HTERT RPE-1 (cell line): Measurements from ENCODE around the gene TRIM9.

Experiments used
- in situ Hi-C: fragments of 300-500 bp; cut with MboI; formaldehyde crosslinking; loops from 4 replicates; pipeline ENCODE4 v1.14.3; 2020; ENCODE audit warnings: low sequenced_read_pairs

TRIM9 gene

DNA sequence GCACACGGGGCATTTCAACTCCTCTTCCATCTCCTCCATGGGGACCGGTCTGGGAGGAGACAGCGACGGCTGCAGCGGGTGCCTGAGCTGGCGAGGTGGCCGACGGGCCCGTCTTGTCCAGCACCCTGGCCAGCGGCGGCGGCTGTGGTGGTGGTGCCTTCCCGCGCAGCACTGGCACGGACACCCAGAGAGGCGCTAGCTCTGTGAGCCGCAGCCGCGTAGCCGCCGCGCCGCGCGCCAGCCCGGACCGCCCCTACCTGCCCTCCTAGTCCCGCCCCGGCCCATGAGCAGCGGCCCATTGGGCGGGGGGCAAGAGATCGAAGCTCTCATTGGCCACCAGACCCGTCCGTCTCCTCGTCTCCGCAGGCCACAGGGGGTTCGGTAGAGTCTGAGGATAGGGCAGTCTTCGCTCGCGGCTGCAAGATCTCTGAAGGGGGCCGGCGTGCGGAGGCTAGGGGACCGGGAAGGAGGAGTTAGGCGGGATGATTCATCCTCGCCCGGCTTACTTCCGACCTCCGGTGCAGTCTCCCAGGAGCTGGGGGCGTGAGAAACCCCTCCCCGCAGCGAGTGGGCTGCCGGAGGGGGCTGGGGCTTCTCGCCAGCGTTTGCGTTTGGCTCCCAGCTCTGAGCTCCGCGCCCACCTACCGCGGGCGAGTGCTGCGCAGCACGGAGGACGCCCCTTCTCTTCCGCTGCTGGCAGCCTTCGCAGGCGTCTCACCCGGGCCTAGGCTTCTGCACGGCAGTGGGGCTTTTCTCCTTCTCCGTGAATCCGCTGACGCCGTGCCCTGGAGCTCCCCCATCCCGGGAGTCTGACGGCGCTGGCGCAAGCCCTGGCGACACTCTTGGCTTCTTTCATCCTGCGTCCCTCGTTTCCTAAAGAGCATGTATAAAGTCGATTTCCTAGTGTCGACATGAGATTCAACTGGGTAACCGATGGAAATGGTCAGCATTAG is at the start of gene TRIM9:
Gene TRIM9, minus strand, starts transcription at position 205 of the 953 bp plus-strand sequence. Its CDS starts 166 bp downstream, at position 39.
- in situ Hi-C loops = no loop called here

DNA sequence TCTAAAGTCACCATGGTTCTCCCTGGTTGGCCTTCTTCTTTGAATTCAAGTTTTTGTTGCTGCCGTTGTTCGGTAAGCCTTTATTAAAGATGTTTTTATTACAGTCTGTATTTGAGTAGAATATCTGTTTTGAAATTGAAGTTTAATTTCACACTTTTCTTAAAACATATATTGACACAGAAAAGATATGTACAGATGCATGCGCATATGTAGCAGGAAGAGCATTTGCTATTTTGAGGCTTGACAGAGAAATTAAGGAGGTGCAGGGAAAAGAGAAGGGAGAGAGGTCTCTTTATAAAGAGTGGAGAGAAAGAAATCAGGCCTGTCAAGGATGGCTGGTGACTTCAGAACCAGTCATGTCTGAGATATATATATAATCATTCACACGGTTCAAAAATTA is 46.0 kb upstream of the TRIM9 start:
- in situ Hi-C loops = no loop called here

DNA sequence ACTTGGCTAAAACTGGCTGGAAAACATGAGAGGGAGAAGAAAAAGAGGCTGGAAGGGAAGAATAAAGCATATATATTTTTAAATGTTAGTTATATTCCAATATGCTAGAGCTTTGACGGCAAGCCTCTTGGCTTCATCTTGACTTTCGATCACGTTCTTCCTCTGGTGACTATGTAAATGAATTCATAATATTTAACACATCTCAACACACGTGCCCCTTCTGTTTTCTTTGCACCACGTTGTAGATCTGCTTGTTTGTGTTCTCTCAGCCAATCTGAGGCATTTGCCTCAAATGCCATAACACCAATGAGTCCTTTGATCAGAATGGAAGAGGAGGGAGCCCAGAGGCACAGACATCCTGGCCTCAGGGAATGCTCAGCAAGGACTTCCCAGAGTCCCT is 45.4 kb upstream of the TRIM9 start:
- in situ Hi-C loops = no loop called here

DNA sequence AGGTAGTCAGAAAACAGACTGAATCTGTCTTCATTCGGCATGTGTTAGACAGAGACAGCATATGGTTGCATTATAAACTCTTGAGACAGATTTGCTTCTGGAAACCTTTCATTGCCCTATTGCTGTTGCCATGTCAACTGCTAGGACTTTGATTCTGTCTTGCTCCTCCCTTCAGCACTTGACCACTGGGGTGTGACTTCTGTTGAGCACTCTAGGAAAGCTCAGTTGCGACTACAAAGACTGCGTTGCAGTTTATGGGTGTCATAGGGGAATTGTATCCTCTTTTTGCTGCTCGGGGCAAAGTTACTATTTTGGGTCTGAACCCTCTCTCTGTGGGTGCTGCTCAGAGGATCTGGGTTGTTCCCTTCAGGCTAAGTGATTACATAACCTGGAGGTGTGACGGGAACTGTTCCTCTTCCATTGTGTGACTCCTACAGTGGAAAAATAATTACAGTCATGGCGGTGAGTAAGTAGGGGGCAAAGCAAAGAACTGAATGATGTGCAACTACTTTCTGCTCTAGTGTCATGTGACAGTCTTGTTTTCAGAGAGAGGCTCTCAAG is 44.3 kb upstream of the TRIM9 start:
- in situ Hi-C loops = no loop called here

DNA sequence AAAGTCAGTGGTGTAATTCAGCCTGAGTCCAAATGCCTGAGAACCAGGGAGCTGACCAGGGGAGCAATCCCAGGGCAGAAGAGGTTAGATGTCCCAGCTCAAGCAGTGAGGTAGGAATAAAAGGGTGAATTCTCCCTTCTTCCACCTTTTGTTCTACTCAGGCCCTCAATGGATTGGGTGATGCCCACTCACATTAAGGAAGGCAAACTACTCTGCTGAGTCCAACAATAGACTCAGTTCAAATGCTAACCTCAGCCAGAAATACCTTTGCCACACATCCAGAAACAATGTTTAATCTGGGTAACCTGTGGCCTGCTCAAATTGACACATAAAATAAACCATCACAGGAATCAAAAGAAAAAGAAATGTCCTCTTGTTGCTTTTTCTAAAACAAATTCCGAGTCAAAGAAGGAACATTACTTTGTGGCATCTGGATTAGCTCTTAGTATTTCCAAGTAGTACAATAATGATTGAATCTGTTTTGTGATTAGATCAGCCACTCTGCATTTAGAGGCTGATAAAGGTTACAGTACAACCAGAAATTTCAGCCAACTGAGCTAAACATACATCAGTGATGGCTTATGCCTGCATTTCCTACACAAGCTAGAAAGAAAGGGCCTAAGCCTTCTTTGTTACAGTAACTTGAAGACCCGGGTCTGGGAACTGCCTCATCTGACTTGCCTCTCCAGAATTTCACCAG is 43.6 kb upstream of the TRIM9 start:
- in situ Hi-C loops = no loop called here

DNA sequence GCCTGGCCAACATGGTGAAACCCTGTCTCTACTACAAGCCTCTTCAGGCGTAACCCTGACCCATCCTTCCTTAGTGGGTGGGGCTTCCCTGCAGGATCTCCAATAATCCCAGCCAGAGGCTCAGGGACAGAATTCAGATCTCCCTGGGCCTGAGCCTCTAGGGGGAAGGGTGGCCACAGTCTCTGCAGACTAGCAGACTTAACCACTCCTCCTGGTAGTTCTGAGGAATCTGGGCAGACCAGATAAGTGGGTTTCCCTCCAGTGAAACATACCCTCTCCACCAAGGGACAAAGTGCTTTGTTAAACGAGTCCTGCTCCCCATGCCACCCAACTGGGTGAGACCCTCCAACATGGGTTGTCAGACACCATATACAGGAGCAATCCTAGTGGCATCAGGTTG is 36.6 kb upstream of the TRIM9 start:
- in situ Hi-C loops = no loop called here

DNA sequence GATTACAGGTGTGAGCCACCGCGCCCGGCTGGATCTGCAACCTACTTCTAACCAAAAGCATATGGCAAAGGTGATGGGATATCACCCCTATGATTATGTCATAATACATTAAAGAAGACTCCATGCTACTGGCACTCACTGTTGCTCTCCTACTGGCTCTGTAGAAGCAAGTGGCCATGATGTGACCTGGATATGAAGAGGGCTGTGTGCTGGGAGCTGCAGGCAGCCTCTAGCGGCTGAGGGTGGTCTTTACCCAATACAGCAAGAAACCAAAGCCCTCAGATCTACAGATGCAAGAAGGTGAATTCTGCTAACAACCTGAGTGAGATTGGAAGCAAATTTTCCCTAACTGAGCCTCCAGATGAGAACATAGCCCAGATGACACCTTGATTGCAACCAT is 34.2 kb upstream of the TRIM9 start:
- in situ Hi-C loops = no loop called here

DNA sequence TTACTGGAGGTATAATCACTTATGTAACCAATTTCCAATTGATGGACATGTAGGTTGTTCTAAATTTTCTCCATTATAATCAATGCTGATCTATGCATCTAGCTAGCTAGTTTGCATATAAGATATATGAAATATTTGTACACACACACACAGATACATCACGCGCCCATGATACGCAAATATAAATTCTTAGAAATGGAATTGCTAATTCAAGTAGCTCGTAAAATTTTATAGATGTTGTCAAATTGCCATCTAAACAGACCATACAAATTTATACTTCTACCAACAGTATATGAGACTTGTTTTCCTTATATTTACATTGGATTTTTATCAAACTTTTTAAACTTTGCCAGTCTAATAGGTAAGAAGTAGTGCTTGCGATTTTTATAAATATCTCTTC is 29.1 kb upstream of the TRIM9 start:
- in situ Hi-C loops = no loop called here

DNA sequence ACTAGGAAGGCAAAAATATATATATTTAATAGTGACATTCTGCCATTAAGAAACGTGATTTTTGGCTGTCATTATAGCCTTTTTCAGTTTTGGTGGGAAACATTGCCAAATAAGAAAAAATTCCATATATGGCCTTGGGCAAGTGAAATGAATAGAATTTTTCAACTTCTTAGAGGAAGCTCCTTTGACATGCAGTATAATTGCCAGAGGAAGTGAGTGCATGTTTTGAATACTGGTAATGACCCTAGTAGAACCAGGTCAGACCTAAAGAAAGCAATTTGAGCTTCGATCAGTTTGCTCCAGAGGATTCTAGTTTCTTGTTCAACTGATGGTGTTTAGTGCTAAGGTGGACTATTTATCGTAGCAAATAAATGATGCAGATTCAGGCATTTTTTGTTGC is 26.2 kb upstream of the TRIM9 start:
- in situ Hi-C loops = no loop called here

DNA sequence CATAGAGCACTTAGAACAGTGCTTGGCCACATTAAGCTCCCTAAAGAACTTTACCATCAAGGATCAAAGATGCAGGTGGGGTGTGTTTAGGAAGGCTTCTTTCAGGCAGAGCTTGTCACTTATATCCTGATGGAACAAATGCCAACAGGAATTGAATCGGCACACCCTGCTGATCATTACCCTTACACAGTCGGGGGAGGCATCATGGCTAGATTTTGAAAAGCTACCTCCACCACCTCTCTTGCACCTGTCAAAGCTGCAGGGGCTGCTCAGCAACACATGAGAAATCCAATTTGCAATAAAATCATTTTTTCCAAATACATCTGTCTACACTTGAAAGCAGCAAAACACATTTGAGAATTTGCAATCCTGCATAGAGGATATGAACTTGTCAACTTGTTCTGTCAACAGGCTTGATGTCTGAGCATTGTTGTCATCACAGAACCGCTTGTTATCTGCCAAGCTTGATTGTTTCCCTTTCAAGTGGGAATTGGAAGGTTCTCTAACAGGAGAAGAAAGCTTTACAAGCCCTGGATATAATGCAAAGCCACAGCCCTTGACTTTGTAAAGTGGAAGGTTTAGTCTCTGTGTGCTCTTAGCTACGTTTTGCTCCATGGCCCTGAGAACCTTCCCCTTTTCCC is 24.6 kb upstream of the TRIM9 start:
- in situ Hi-C loops = no loop called here

DNA sequence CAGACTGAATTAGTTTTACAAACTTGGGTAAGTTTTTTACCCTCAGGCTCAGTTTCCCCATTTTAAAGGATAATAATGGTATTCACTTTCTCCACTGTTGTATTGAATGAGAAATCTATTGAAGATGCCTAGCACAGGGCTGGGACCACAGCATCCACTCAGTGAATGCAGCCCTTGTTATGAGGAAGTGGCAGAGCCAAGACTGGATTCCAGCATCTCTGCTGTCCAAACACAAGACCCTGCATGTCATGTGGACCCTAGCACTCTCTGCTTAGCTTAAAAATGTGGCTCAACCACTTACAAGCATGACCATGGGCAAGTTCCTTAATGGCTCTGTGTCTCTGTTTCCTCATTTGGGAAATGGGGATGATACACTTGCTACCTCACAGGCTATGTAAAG is 24.1 kb upstream of the TRIM9 start:
- in situ Hi-C loops = no loop called here

DNA sequence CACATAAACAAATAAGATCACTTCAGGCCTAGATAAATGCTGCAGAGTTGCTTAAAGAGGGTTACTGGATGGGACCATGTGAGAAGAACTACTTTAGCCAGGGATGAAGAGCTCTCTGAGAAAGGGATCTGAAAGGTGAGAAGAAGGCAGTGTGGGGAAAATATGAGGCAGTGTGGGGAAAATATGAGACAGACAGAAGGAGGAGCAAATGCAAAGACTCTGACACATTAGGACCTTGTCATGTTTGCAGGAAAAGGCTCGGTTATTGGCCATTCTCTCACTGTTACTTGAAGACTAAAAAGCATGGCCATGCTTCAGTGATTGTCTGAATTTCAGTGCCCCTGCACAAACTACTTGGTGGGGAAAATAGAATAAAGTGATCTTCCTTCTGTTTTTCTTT is 22.7 kb upstream of the TRIM9 start:
- in situ Hi-C loops = no loop called here

DNA sequence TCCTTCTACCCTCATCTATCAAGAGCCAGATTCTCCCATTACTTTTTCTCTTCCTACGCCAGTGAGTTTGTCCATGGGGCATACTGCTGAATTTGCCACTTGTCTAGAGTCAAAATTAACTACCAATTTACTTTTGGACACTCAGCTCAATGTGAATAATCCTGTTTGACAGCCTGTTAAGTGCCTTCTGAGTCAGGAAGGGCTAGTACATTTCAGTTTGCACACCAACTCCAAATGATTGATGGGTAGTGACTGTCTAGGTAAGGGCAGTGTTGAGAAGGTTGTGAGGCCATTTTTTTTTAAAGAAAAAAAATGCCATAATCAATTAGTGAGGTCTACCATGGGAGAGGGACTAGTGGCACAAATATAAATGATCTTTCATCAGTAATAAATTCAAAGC is 21.8 kb upstream of the TRIM9 start:
- in situ Hi-C loops = no loop called here

DNA sequence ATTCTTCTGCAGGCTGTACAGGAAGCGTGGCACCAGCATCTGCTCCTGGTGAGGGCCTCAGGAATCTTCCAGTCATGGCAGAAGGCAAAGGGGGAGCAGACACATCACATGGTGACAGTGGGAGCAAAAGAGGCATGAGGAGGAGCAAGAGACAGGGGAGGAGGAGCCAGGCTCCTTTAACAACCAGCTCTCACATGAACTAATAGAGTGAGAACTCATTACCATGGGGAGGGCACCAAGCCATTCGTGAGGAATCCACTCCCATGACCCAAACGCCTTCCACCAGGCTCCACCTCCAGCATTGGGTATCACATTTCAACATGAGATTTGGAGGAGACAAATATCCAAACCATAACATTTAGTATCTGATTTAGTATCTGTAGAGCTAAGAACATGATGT is 14.7 kb upstream of the TRIM9 start:
- in situ Hi-C loops = no loop called here

DNA sequence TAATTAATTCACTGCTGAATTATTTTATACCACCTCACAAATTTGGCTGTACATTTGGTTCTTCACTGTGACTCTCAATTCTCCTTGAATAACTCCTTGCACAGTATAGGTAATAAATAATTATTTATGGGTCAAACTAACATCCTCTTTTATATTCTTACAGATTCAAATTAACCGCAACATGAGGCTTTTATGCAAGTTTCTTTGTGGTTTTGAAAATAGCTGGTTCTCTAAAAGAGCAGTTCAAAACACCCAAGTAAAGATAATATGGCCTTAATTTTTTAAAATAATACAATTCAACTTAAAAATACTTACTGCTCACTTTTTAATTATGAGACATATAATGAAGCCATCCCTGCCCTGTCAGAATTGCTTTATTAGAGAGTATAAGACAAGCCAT is 12.9 kb upstream of the TRIM9 start:
- in situ Hi-C loops = no loop called here

DNA sequence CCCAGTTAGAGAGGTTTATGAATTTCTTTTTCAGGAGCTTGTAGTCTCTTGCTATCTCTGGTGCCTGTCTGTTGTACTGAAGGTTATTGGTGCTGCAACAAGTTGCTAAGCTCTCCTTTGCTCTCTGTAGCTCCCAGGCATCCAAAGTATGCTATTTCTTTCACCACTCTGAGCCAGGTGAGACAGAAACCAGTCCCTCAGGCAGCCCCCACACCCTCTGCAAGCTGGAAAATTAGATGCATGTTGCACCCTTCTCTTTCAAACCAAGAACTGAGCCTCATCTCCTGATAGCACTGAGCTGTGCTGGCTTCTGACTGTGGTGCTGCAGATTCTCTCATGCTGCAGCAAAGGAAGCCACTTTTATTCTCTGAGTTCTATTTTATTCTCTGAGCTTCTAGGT is 9.6 kb upstream of the TRIM9 start:
- in situ Hi-C loops = no loop called here

DNA sequence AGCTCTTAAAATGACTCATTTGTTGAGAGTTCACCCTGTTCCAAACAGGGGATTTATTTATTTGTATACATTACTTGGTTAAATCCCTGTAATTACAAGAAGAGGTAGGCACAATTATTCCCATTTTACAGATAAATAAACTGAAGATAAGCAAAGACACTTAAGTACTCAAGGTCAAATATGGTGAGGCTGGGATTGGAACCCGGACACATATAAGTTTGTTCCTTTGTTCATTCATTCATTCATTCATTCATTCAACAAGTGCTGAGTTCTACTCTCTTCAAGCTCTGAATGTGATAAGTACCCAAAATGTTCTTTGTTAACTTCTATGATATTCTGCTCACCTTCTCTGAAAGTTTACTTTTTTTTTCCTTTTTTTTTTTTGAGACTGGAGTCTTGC is 2.4 kb upstream of the TRIM9 start:
- in situ Hi-C loops = no loop called here

DNA sequence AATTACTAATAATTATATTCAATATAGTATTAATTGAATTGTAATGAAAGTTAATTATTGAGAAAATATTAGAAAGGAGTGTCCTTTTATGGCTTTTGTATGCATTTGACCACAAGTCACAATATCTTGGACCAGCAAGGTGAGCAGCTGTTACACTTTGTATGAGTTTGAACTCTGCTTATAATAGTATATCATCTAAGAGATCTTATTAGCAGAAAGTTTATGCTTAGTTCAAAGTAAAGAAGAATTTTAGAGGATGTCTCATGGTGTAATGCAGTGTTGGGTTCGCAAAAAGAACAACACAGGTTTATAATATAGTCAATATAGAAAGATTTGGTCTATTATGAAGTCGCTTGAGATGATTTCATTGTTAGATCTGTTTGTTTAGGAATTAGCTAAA is 2.0 kb upstream of the TRIM9 start:
- in situ Hi-C loops = no loop called here

DNA sequence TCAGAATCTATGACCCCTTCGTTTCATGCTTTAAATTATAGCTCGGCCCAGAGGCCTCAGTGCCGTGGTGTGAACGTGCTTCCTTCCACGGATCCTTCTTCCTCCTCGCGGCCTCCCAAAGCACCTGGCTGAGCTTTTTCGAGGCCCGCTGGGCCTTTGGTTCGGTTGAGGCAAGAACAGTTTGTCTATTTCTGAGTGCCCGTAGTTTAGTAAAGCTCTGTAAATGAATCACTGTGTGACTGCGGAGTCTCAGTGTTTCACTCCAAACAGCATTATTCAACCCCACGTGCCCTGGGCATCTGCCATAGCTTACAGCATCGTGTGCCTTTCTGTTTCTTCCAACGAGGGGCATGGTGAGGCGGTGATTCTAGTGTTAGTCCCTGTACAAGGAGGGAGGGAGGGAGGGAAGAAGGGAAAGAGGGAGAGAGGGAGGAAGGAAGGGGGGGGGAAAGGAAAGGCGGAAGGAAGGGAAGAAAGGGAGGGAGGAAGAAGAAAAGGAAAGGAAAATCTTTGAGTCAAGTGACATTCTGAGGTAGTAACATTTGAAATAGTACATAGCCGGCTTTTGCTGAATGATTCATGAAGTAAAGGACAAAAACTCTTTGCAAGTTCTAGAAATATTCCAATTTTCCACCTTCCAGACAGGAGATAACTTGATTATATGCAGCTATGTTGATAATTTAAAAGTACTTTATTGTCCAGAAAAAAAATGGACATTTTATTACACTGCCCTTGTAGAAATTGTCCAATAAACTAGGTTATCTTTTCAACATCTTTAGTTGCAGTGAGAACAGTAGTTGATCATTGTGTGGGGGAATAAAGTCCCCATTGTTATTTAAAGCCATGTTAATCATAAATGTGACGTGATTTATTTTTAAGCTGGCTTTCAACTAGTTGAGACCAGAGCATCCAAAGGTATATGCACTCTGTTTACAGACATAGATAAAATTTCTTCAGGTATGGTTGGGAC is 1.2 kb upstream of the TRIM9 start:
- in situ Hi-C loops = no loop called here

DNA sequence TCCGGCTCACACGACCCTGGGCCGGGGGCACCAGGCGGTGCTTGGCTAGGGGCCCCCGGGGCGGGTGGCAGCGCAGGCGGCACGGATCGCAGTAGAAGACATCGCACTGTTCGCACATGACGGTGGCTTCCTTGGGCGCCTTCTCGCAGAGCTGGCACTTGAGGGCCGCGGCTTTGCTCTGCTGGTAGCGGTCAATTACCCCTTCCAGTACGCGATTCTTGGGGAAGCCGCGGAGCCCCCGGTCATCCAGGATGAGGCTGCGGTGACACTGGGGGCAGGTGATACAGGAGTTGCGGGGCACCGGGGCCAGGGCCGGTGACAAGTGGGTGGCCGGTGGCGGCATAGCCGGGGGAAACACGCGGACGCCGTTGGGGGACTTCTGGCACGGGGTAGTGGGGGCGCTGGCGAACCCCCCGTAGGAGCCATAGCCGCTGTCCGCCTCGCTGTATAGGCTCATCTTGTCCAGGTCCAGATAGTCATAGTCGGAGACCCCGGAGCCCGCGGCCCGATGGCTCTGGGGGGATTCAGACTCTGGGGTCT is 553 bp downstream of the TRIM9 start:
- in situ Hi-C loops = no loop called here
